Measurements from ENCODE around the gene KBTBD12.

KBTBD12 gene

GRCh38 chr3:127923611-127924010 lies 8.6 kb downstream of the KBTBD12 start:
- Histone ChIP-seq H3K27me3 (ENCODE audit: low read length) (no peaks in the 10 kb centered on the region), H3K4me2 (ENCODE audit: low read depth, low read length, poor library complexity, severe bottlenecking) (no peak overlapping the region), H3K9me2 (replicated peaks; ENCODE audit: insufficient read depth, low read length) (no peaks in the 10 kb centered on the region), H3F3A (ENCODE audit: insufficient read depth) (no peaks in the 10 kb centered on the region), H3K27ac (ENCODE audit: low read depth, low read length) (no peak overlapping the region), H3K79me2 (ENCODE audit: insufficient read depth, low read length) (no peaks in the 10 kb centered on the region), H3K9ac (ENCODE audit: low read length) (no peak overlapping the region), H2AFZ (ENCODE audit: low read depth, low read length, severe bottlenecking) (no peak overlapping the region), H3K4me3 (ENCODE audit: insufficient read depth, low read length, poor library complexity, severe bottlenecking) (no peak overlapping the region), H3K36me3 (ENCODE audit: low read length) (no peaks in the 10 kb centered on the region), H3K9me3 (ENCODE audit: insufficient read depth, low read length) (no peaks in the 10 kb centered on the region), H4K20me1 (ENCODE audit: low read depth, low read length) (no peaks in the 10 kb centered on the region)
- TF ChIP-seq CTCF (IDR thresholded peaks at IDR 0.05; ENCODE audit: insufficient read depth, low read length, poor library complexity, severe bottlenecking) (no peak), EZH2phosphoT487 (conservative IDR thresholded peaks at IDR 0.05; ENCODE audit: low read length) (no peak)

- no peaks in the 10 kb centered on the region for H3F3A ChIP-seq (ENCODE audit: insufficient read depth)
- H3K4me2 ChIP-seq (ENCODE audit: low read depth, low read length, poor library complexity, severe bottlenecking): no peak overlapping the region
- no peaks in the 10 kb centered on the region for H4K20me1 ChIP-seq (ENCODE audit: low read depth, low read length)
- TF ChIP-seq EZH2phosphoT487 (conservative IDR thresholded peaks at IDR 0.05; ENCODE audit: low read length): no peak
- no peak overlapping the region for H3K4me3 ChIP-seq (ENCODE audit: insufficient read depth, low read length, poor library complexity, severe bottlenecking)
- H2AFZ ChIP-seq (ENCODE audit: low read depth, low read length, severe bottlenecking): no peak overlapping the region
- H3K27ac ChIP-seq (ENCODE audit: low read depth, low read length): no peak overlapping the region
- H3K9me3 ChIP-seq (ENCODE audit: insufficient read depth, low read length): no peaks in the 10 kb centered on the region
- no peaks in the 10 kb centered on the region for H3K27me3 ChIP-seq (ENCODE audit: low read length)
- no peak overlapping the region for H3K9ac ChIP-seq (ENCODE audit: low read length)
- H3K36me3 ChIP-seq (ENCODE audit: low read length): no peaks in the 10 kb centered on the region
- H3K9me2 ChIP-seq (replicated peaks; ENCODE audit: insufficient read depth, low read length): no peaks in the 10 kb centered on the region
- H3K79me2 ChIP-seq (ENCODE audit: insufficient read depth, low read length): no peaks in the 10 kb centered on the region
Measured at GRCh38 chr3:127925384-127925783, 10.4 kb downstream of the KBTBD12 start.

GRCh38 chr3:127927829-127928604 lies 13.0 kb downstream of the KBTBD12 start:
- Histone ChIP-seq H3K9me2 (replicated peaks; ENCODE audit: insufficient read depth, low read length) (no peaks in the 10 kb centered on the region), H3K9me3 (ENCODE audit: insufficient read depth, low read length) (no peaks in the 10 kb centered on the region), H3K9ac (ENCODE audit: low read length) (no peak overlapping the region), H3K27ac (ENCODE audit: low read depth, low read length) (no peak overlapping the region), H3K27me3 (ENCODE audit: low read length) (no peaks in the 10 kb centered on the region), H3K79me2 (ENCODE audit: insufficient read depth, low read length) (no peaks in the 10 kb centered on the region), H2AFZ (ENCODE audit: low read depth, low read length, severe bottlenecking) (no peak overlapping the region), H4K20me1 (ENCODE audit: low read depth, low read length) (no peaks in the 10 kb centered on the region), H3K4me2 (ENCODE audit: low read depth, low read length, poor library complexity, severe bottlenecking) (no peak overlapping the region), H3K36me3 (ENCODE audit: low read length) (no peaks in the 10 kb centered on the region), H3F3A (ENCODE audit: insufficient read depth) (no peaks in the 10 kb centered on the region), H3K4me3 (ENCODE audit: insufficient read depth, low read length, poor library complexity, severe bottlenecking) (no peak overlapping the region)
- TF ChIP-seq CTCF (IDR thresholded peaks at IDR 0.05; ENCODE audit: insufficient read depth, low read length, poor library complexity, severe bottlenecking) (no peak), EZH2phosphoT487 (conservative IDR thresholded peaks at IDR 0.05; ENCODE audit: low read length) (no peak)

- no peak overlapping the region for H3K4me3 ChIP-seq (ENCODE audit: insufficient read depth, low read length, poor library complexity, severe bottlenecking)
- H3K9ac ChIP-seq (ENCODE audit: low read length): no peak overlapping the region
- no peak overlapping the region for H3K27ac ChIP-seq (ENCODE audit: low read depth, low read length)
- TF ChIP-seq EZH2phosphoT487 (conservative IDR thresholded peaks at IDR 0.05; ENCODE audit: low read length) (no peak), CTCF (IDR thresholded peaks at IDR 0.05; ENCODE audit: insufficient read depth, low read length, poor library complexity, severe bottlenecking) (no peak)
- no peaks in the 10 kb centered on the region for H3K36me3 ChIP-seq (ENCODE audit: low read length)
- no peaks in the 10 kb centered on the region for H3F3A ChIP-seq (ENCODE audit: insufficient read depth)
- H3K27me3 ChIP-seq (ENCODE audit: low read length): no peaks in the 10 kb centered on the region
- no peaks in the 10 kb centered on the region for H3K9me2 ChIP-seq (replicated peaks; ENCODE audit: insufficient read depth, low read length)
- H3K79me2 ChIP-seq (ENCODE audit: insufficient read depth, low read length): no peaks in the 10 kb centered on the region
- no peaks in the 10 kb centered on the region for H4K20me1 ChIP-seq (ENCODE audit: low read depth, low read length)
- no peak overlapping the region for H3K4me2 ChIP-seq (ENCODE audit: low read depth, low read length, poor library complexity, severe bottlenecking)
- H2AFZ ChIP-seq (ENCODE audit: low read depth, low read length, severe bottlenecking): no peak overlapping the region
- H3K9me3 ChIP-seq (ENCODE audit: insufficient read depth, low read length): no peaks in the 10 kb centered on the region
Measured at GRCh38 chr3:127929818-127930413, 14.9 kb downstream of the KBTBD12 start.
